ENCODE results near the gene FMO4. TPM values are rescaled to one million over a fixed set of nuclear protein-coding genes. Genes with fewer than 3 reads are reported as not detected.

Gene FMO4, protein sequence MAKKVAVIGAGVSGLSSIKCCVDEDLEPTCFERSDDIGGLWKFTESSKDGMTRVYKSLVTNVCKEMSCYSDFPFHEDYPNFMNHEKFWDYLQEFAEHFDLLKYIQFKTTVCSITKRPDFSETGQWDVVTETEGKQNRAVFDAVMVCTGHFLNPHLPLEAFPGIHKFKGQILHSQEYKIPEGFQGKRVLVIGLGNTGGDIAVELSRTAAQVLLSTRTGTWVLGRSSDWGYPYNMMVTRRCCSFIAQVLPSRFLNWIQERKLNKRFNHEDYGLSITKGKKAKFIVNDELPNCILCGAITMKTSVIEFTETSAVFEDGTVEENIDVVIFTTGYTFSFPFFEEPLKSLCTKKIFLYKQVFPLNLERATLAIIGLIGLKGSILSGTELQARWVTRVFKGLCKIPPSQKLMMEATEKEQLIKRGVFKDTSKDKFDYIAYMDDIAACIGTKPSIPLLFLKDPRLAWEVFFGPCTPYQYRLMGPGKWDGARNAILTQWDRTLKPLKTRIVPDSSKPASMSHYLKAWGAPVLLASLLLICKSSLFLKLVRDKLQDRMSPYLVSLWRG
- 0.27 and 0.64 TPM in 2 replicates for total RNA-seq

DNA sequence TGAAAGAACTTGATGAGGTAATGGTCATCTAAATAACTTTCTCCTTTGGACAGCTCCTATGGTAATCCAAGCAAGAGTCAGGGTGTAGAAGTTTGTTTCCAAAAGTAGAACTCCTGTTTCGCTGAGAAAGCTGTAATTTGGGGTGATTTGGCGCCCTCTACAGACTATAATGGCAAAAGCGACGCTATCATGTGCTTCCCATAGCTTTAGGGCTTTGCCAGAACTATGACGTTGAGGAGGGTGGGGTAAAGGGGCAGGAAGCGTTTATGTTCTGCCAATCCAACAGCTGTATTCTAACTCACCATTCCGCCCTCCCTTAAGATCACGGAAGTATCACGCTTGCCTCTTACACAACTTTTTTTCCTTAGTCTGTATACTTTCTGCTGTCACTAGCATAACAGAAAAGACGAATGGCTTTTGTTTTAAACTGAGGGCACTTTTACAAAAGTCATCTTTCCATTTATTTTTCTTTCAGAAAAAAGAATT, at the start of gene FMO4:
TSS of gene FMO4 (plus strand) at position 349 of the 486 bp plus-strand sequence. CDS start 5,643 bp downstream, outside the sequence.

Other genes with a start within 250 kb of the FMO4 start
- not detected in 2 replicates for gene FMO3, start 223.3 kb upstream of the FMO4 start, total RNA-seq
- not detected in 2 replicates for gene FMO2, start 128.9 kb upstream of the FMO4 start, total RNA-seq
- not detected in 2 replicates for gene FMO1, start 65.7 kb upstream of the FMO4 start, total RNA-seq
- 63.7 and 65.2 TPM in 2 replicates for gene PRRC2C, start 171.3 kb downstream of the FMO4 start, total RNA-seq